Right lobe of liver (tissue), 6 donors: ENCODE results near the gene KPTN. TPM values are rescaled to one million over a fixed set of nuclear protein-coding genes. Genes with fewer than 3 reads are reported as not detected.

ENCODE experiments used
- ATAC-seq, 4 donors: fragments of 200-7000 bp; cut with Tn5 transposase; one replicate each; pipeline ENCODE4 v1.9.1; 2020; ENCODE audit warnings: mild to moderate bottlenecking in 4 of 4, moderate library complexity in 4 of 4
- DNase-seq, 3 donors: peaks; one replicate each; pipeline ENCODE4 v3.0.0-alpha.2; 2020
- H3K27ac ChIP-seq, 3 donors: fragments of 200-600 bp; one replicate each; pipeline ENCODE4 v1.8.0; 2022
- H3K27me3 ChIP-seq, 2 donors: fragments of 200-600 bp; one replicate each; pipeline ENCODE4 v1.8.0; 2022
- H3K36me3 ChIP-seq, 4 donors: fragments of 200-600 bp; sonication (generic) in 1 of 4; one replicate each; pipeline versions ENCODE4 v1.5.1 to v1.8.0; 2017 to 2022; ENCODE audit warnings: control low read depth in 1 of 4
- H3K4me1 ChIP-seq, 4 donors: fragments of 200-600 bp; sonication (generic) in 1 of 4; one replicate each; pipeline versions ENCODE4 v1.5.1 to v1.8.0; 2017 to 2022; ENCODE audit warnings: control low read depth in 1 of 4
- H3K4me3 ChIP-seq, 3 donors: fragments of 200-600 bp; one replicate each; pipeline ENCODE4 v1.8.0; 2022
- H3K9me3 ChIP-seq, 4 donors: fragments of 200-600 bp; sonication (generic) in 1 of 4; one replicate each; pipeline versions ENCODE4 v1.5.1 to v1.8.0; 2017 to 2022; ENCODE audit warnings: control low read depth in 1 of 4
- CTCF ChIP-seq, 4 donors: fragments of 200-600 bp in 3 of 4; fragments of 450-650 bp in 1 of 4; IDR thresholded peaks; one replicate each; pipeline versions ENCODE4 v1.5.1 to v1.8.0; 2016 to 2022; ENCODE audit warnings: antibody characterized with exemption in 4 of 4, mild to moderate bottlenecking in 2 of 4
- POLR2A ChIP-seq: fragments of 450-650 bp; IDR thresholded peaks from one replicate; pipeline ENCODE4 v1.6.1; 2017; ENCODE audit warnings: antibody characterized with exemption, mild to moderate bottlenecking
- WGBS: methylation state at CpG from one replicate; pipeline ENCODE4 v1.1.6; 2018; ENCODE audit warnings: low coverage, low lambda C conversion rate; ENCODE audit not compliant: insufficient coverage; ENCODE audit errors: missing lambda C conversion rate; 5-methylcytosine and 5-hydroxymethylcytosine counted together
- intact Hi-C, 2 donors: fragments of 100-400 bp; cut with DNase I; formaldehyde crosslinking; loops; one replicate each; pipeline versions ENCODE4 v1.11.2 to v1.14.1; 2022
- total RNA-seq, 6 experiments: library from RNA; depleted of rRNA in 2 of 6; stranded (reverse); fragments of >200 nt in 2 of 6; fragmentation: NEBNext Ultra II Directional in 3 of 6; extraction: Animal tissue kit (Norgen Biotek cat#: 25700) in 3 of 6; gene quantifications; one replicate each; pipeline versions ENCODE4 v1.1.0 to v1.2.4, GENCODE V29; 2016 to 2023
- donor health status: DM: no; HTN: yes; CAD: no.
- donor health status: DM: no; HTN: no; CAD: no.
- donor health status: DM: no; HTN: no; CAD: no.
- donor health status: DM: no; HTN: yes; CAD: no.
- donor health status: DM: no; HTN: yes; CAD: no.

Gene KPTN
- total RNA-seq, 6 experiments from 2014 or later, result 3.1 to 7.8 (median 6.2) TPM

- peaks cover 4 to 23% of the 10 kb centered on the region in 2 donors for H3K27me3 ChIP-seq
- no peak for TF ChIP-seq POLR2A
- no peak for TF ChIP-seq CTCF (IDR thresholded peaks at IDR 0.05)
- intact Hi-C loops, result no loop called here
- peaks cover 0 to 6% (median 0%) of the 10 kb centered on the region in 4 donors for H3K4me1 ChIP-seq
- H3K9me3 ChIP-seq, result no peaks in the 10 kb centered on the region
- H3K4me3 ChIP-seq, result no peak overlapping the region
- no peaks in the 10 kb centered on the region for H3K36me3 ChIP-seq
- WGBS, result 17% methylated on average over 3 of the region's 4 CpGs
- no peak overlapping the region for H3K27ac ChIP-seq
- ATAC-seq, result no peak
- DNase-seq, result peak in 1 of 3 donors; percentile 1
Measured at GRCh38 chr19:47445527-47445926, 38.5 kb downstream of the KPTN start.

- peak in 1 of 4 donors; percentile 5 for ATAC-seq
- 4% methylated on average over 9 of the region's 22 CpGs for WGBS
Measured at GRCh38 chr19:47444388-47444821, 39.6 kb downstream of the KPTN start.

GRCh38 chr19:47443331-47443730 is 40.7 kb downstream of the KPTN start:
- TF ChIP-seq CTCF (IDR thresholded peaks at IDR 0.05) (no peak), POLR2A (no peak)
- 39% methylated on average over 3 of the region's 12 CpGs for WGBS
- H3K4me3 ChIP-seq, result no peak overlapping the region
- DNase-seq, result peak in 1 of 3 donors; percentile 29
- H3K36me3 ChIP-seq, result no peaks in the 10 kb centered on the region
- intact Hi-C loops, result no loop called here
- H3K9me3 ChIP-seq, result no peaks in the 10 kb centered on the region
- H3K27me3 ChIP-seq, result peaks cover 4 to 18% of the 10 kb centered on the region in 2 donors
- no peak overlapping the region for H3K27ac ChIP-seq
- peaks cover 0 to 6% (median 0%) of the 10 kb centered on the region in 4 donors for H3K4me1 ChIP-seq
- ATAC-seq, result no peak

More at GRCh38 chr19:47444388-47444821, 39.6 kb downstream of the KPTN start:
- intact Hi-C loops, result no loop called here
- Histone ChIP-seq H3K27ac (no peak overlapping the region), H3K36me3 (no peaks in the 10 kb centered on the region), H3K9me3 (no peaks in the 10 kb centered on the region), H3K4me3 (no peak overlapping the region), H3K4me1 (peaks cover 0 to 6% (median 0%) of the 10 kb centered on the region in 4 donors), H3K27me3 (peaks cover 4 to 23% of the 10 kb centered on the region in 2 donors)
- TF ChIP-seq POLR2A, result no peak
- TF ChIP-seq CTCF (IDR thresholded peaks at IDR 0.05), result no peak
- DNase-seq, result peak in 1 of 3 donors; percentile 31

- H3K4me1 ChIP-seq, result no peaks in the 10 kb centered on the region
- H3K36me3 ChIP-seq, result no peaks in the 10 kb centered on the region
- intact Hi-C loops, result loop anchor here (5.0 to 10.0 kb wide), 2 partner anchors 86 to 258 kb away; no protein-coding TSS in a partner anchor
- no peak for DNase-seq
- 18% methylated on average over 5 of the region's 5 CpGs for WGBS
- no peaks in the 10 kb centered on the region for H3K27me3 ChIP-seq
- peak in 2 of 4 donors; percentile 6 to 37 for ATAC-seq
- H3K27ac ChIP-seq, result no peak overlapping the region
- no peaks in the 10 kb centered on the region for H3K9me3 ChIP-seq
- H3K4me3 ChIP-seq, result no peak overlapping the region
- no peak for TF ChIP-seq POLR2A
- no peak for TF ChIP-seq CTCF (IDR thresholded peaks at IDR 0.05)
Measured at GRCh38 chr19:47438793-47439220, 45.2 kb downstream of the KPTN start.
